ENCODE results near the gene AARSD1. TPM values are rescaled to one million over a fixed set of nuclear protein-coding genes. Genes with fewer than 3 reads are reported as not detected.
"Not testable (repeated sequence)": the region's sequence is repeated elsewhere in the genome, so short reads cannot be mapped to it uniquely, and the experiment has no call there.

Gene AARSD1
- total and polyA plus RNA-seq, 2 experiments from 2014 or later: 36.1 to 76.1 TPM

DNA sequence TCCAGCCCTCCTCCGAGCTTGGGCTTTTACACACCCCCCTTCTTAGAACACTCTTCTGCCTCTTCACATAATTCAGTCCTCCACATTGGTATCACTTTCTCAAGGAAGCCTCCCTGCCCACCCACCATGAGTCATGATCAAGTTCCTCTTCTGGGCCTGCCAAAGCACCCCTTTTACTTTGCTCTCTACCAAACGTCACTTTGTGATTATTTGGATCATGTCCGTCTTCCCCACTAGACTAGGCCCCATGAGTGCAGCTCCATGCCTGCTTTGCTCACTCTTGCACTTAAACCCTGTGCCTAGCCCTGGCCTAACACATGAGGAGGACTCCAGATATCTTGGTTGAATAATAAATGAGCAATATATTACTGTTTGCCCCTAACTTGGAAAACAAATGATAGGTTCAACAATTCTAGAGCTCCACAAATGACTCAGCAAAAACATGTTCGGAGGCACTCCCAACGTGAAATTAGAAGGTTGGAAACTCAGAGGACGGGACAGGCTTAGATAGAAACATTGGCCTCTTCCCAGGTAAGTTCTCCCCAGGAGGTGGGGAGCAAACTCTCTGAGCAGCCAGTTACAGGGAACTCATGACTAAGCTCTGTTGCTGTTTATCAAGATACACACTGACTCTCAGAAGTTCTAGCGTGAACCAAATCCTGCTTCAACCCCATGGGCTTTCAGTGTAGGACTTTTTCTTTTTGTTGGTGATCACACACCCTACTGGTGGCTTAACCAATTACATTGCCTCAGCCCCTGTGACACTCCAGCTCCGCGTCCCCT lies 35.3 kb downstream of the AARSD1 start:
- H3K27me3 ChIP-seq: no peaks in the 10 kb centered on the region
- peak; percentile 70 to 90 for DNase-seq (ENCODE audit: low read depth in 1 of 2, low spot score in 1 of 2)
- H3K27ac ChIP-seq: peak overlapping the region; percentile 32
- H3K4me3 ChIP-seq: no peak overlapping the region
- H3K9me3 ChIP-seq (ENCODE audit: low read depth): no peaks in the 10 kb centered on the region
- no peaks in the 10 kb centered on the region for H3K36me3 ChIP-seq
- TF ChIP-seq, protein P1, sequence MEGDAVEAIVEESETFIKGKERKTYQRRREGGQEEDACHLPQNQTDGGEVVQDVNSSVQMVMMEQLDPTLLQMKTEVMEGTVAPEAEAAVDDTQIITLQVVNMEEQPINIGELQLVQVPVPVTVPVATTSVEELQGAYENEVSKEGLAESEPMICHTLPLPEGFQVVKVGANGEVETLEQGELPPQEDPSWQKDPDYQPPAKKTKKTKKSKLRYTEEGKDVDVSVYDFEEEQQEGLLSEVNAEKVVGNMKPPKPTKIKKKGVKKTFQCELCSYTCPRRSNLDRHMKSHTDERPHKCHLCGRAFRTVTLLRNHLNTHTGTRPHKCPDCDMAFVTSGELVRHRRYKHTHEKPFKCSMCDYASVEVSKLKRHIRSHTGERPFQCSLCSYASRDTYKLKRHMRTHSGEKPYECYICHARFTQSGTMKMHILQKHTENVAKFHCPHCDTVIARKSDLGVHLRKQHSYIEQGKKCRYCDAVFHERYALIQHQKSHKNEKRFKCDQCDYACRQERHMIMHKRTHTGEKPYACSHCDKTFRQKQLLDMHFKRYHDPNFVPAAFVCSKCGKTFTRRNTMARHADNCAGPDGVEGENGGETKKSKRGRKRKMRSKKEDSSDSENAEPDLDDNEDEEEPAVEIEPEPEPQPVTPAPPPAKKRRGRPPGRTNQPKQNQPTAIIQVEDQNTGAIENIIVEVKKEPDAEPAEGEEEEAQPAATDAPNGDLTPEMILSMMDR (IDR thresholded peaks at IDR 0.05; ENCODE audit: low read depth, low read length): peak; percentile 65
- peaks cover 4% of the 10 kb centered on the region for H3K4me1 ChIP-seq (ENCODE audit: low read depth)

- Histone ChIP-seq H3K4me1 (ENCODE audit: low read depth) (peaks cover 4% of the 10 kb centered on the region), H3K27me3 (no peaks in the 10 kb centered on the region), H3K9me3 (ENCODE audit: low read depth) (no peaks in the 10 kb centered on the region), H3K27ac (no peak overlapping the region), H3K4me3 (no peak overlapping the region), H3K36me3 (no peaks in the 10 kb centered on the region)
- DNase-seq (ENCODE audit: low read depth in 1 of 2, low spot score in 1 of 2): no peak
- TF ChIP-seq, protein P1 (IDR thresholded peaks at IDR 0.05; ENCODE audit: low read depth, low read length): no peak
These were observed 39.4 kb downstream of the AARSD1 start for GRCh38 chr17:42924891-42925290.

GRCh38 chr17:42923472-42923871 lies 40.8 kb downstream of the AARSD1 start:
- H3K9me3 ChIP-seq (ENCODE audit: low read depth); H3K4me3 ChIP-seq; H3K36me3 ChIP-seq; H3K4me1 ChIP-seq (ENCODE audit: low read depth); H3K27ac ChIP-seq; DNase-seq (ENCODE audit: low read depth in 1 of 2, low spot score in 1 of 2); H3K27me3 ChIP-seq: not testable (repeated sequence)

- TF ChIP-seq, protein P1 (IDR thresholded peaks at IDR 0.05; ENCODE audit: low read depth, low read length): no peak
- no peak overlapping the region for H3K27ac ChIP-seq
- peak; percentile 1 to 14 for DNase-seq (ENCODE audit: low read depth in 1 of 2, low spot score in 1 of 2)
These were observed 42.0 kb downstream of the AARSD1 start for GRCh38 chr17:42922294-42922693.

GRCh38 chr17:42920922-42921321 lies 43.3 kb downstream of the AARSD1 start:
- TF ChIP-seq, protein P1 (IDR thresholded peaks at IDR 0.05; ENCODE audit: low read depth, low read length): no peak
- no peaks in the 10 kb centered on the region for H3K27me3 ChIP-seq
- DNase-seq (ENCODE audit: low read depth in 1 of 2, low spot score in 1 of 2): peak in 1 of 2 donors; percentile 19
- no peaks in the 10 kb centered on the region for H3K4me1 ChIP-seq (ENCODE audit: low read depth)
- no peak overlapping the region for H3K4me3 ChIP-seq
- H3K27ac ChIP-seq: no peak overlapping the region
- no peaks in the 10 kb centered on the region for H3K36me3 ChIP-seq
- H3K9me3 ChIP-seq (ENCODE audit: low read depth): no peaks in the 10 kb centered on the region

More at GRCh38 chr17:42922294-42922693, 42.0 kb downstream of the AARSD1 start:
- H3K4me3 ChIP-seq: no peak overlapping the region
- no peaks in the 10 kb centered on the region for H3K9me3 ChIP-seq (ENCODE audit: low read depth)
- no peaks in the 10 kb centered on the region for H3K4me1 ChIP-seq (ENCODE audit: low read depth)
- H3K27me3 ChIP-seq: no peaks in the 10 kb centered on the region
- H3K36me3 ChIP-seq: no peaks in the 10 kb centered on the region

GRCh38 chr17:42920106-42920900 lies 44.0 kb downstream of the AARSD1 start:
- H3K27ac ChIP-seq: no peak overlapping the region
- H3K36me3 ChIP-seq: no peaks in the 10 kb centered on the region
- H3K27me3 ChIP-seq: no peaks in the 10 kb centered on the region
- peak in 1 of 2 donors; percentile 17 for DNase-seq (ENCODE audit: low read depth in 1 of 2, low spot score in 1 of 2)
- no peak overlapping the region for H3K4me3 ChIP-seq
- H3K9me3 ChIP-seq (ENCODE audit: low read depth): no peaks in the 10 kb centered on the region
- TF ChIP-seq, protein P1 (IDR thresholded peaks at IDR 0.05; ENCODE audit: low read depth, low read length): no peak
- H3K4me1 ChIP-seq (ENCODE audit: low read depth): no peaks in the 10 kb centered on the region

DNA sequence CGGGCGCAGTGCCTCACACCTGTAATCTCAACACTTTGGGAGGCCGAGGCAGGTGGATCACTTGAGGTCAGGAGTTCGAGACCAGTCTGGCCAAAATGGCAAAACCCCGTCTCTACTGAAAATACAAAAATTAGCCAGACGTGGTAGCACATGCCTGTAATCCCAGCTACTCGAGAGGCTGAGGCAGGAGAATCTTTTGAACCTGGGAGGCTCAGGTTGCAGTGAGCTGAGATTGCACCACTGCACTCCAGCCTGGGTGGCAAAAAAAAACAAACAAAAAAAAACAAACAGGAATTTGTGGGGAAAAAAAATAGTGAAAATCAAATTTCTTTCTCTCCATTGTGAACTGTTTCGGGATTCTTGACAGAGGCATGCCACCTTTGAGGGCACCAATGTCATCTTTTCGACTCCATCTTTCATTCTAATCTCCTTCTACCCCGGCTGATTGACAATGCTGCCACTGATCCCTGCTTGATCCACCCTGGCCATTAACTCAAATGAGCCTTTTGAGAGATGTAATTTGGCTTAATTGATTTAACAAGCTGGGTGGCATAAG lies 44.7 kb downstream of the AARSD1 start:
- H3K4me1 ChIP-seq (ENCODE audit: low read depth); DNase-seq (ENCODE audit: low read depth in 1 of 2, low spot score in 1 of 2); H3K36me3 ChIP-seq; H3K27ac ChIP-seq; H3K4me3 ChIP-seq; H3K27me3 ChIP-seq; H3K9me3 ChIP-seq (ENCODE audit: low read depth): not testable (repeated sequence)
